ENCODE measurements around the gene CDS2.

Gene CDS2

DNA sequence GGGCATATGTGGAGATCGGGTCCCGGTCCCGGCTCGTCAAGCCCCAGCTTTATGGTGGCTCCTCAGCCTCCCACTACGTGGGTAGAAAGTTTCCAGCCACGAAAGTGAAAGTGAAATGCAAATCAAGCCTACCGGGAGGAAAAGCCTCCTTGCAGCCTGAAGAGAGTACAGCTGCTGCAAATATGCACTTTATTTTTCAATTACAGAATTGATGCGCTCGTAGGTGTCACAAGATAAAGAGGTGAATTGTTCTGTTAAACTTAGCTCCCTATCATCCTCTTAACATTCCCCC is 6.7 kb upstream of the CDS2 start:
- TF ChIP-seq SIN3A (IDR thresholded peaks at IDR 0.05; ENCODE audit: borderline replicate concordance, insufficient read depth, low read length) (no peak), FOXP2 (optimal IDR thresholded peaks at IDR 0.05; ENCODE audit: borderline replicate concordance, extremely low read depth, extremely low read length, insufficient read depth) (no peak), TAF1 (IDR thresholded peaks at IDR 0.05; ENCODE audit: borderline replicate concordance, insufficient read depth, low read length) (peak; percentile 91; the same call in 1 of the 2 replicates), POLR2AphosphoS5 (IDR thresholded peaks at IDR 0.05; ENCODE audit: low read depth, low read length) (peak; percentile 86; the same call in 1 of the 2 replicates)
- TF ChIP-seq, protein P1, sequence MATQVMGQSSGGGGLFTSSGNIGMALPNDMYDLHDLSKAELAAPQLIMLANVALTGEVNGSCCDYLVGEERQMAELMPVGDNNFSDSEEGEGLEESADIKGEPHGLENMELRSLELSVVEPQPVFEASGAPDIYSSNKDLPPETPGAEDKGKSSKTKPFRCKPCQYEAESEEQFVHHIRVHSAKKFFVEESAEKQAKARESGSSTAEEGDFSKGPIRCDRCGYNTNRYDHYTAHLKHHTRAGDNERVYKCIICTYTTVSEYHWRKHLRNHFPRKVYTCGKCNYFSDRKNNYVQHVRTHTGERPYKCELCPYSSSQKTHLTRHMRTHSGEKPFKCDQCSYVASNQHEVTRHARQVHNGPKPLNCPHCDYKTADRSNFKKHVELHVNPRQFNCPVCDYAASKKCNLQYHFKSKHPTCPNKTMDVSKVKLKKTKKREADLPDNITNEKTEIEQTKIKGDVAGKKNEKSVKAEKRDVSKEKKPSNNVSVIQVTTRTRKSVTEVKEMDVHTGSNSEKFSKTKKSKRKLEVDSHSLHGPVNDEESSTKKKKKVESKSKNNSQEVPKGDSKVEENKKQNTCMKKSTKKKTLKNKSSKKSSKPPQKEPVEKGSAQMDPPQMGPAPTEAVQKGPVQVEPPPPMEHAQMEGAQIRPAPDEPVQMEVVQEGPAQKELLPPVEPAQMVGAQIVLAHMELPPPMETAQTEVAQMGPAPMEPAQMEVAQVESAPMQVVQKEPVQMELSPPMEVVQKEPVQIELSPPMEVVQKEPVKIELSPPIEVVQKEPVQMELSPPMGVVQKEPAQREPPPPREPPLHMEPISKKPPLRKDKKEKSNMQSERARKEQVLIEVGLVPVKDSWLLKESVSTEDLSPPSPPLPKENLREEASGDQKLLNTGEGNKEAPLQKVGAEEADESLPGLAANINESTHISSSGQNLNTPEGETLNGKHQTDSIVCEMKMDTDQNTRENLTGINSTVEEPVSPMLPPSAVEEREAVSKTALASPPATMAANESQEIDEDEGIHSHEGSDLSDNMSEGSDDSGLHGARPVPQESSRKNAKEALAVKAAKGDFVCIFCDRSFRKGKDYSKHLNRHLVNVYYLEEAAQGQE (IDR thresholded peaks at IDR 0.05; ENCODE audit: insufficient read depth in 1 of 2, low read depth in 2 of 2, low read length in 2 of 2): peak in 1 of 2 experiments; percentile 7; a peak in 1 of 4 replicates

GRCh38 chr20:5122873-5123260 is 3.9 kb upstream of the CDS2 start:
- TF ChIP-seq FOXP2 (optimal IDR thresholded peaks at IDR 0.05; ENCODE audit: borderline replicate concordance, extremely low read depth, extremely low read length, insufficient read depth): no peak
- TF ChIP-seq POLR2AphosphoS5 (IDR thresholded peaks at IDR 0.05; ENCODE audit: low read depth, low read length): no peak
- TF ChIP-seq, protein P1 (IDR thresholded peaks at IDR 0.05; ENCODE audit: insufficient read depth in 1 of 2, low read depth in 2 of 2, low read length in 2 of 2): no peak
- TF ChIP-seq SIN3A (IDR thresholded peaks at IDR 0.05; ENCODE audit: borderline replicate concordance, insufficient read depth, low read length): no peak
- TF ChIP-seq TAF1 (IDR thresholded peaks at IDR 0.05; ENCODE audit: borderline replicate concordance, insufficient read depth, low read length): no peak

- TF ChIP-seq, protein P1 (IDR thresholded peaks at IDR 0.05; ENCODE audit: insufficient read depth in 1 of 2, low read depth in 2 of 2, low read length in 2 of 2): no peak
- peak; percentile 12 for TF ChIP-seq FOXP2 (optimal IDR thresholded peaks at IDR 0.05; ENCODE audit: borderline replicate concordance, extremely low read depth, extremely low read length, insufficient read depth)
These were observed 523 bp downstream of the CDS2 start for GRCh38 chr20:5127204-5127858.

DNA sequence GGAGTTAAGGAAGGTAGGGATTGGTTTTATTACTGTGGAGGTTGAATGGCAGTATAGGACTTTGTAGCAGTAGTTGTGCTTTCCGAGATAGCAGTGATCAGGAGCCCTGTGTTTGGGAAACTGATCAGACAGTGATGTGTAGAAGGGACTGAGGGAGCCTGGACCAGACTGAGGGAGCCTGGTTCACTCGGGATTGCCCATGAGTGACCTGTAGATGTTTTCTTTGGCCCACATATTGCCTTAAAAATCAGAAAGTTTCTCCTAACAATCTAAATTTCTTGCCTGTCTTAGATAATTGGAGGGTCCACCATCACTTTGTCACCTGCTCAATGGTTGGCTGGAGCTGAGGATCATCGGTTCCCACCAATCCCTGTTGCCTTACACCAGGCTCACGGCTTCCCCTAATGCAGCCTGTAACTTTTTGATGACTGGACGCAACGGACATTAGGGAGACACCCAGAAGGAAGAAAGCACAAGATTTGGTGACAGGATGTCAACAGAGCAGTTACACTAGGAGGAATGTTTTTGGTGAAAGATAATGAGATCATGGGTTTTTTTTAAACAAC is 1.1 kb downstream of the CDS2 start:
- no peak for TF ChIP-seq FOXP2 (optimal IDR thresholded peaks at IDR 0.05; ENCODE audit: borderline replicate concordance, extremely low read depth, extremely low read length, insufficient read depth)
- TF ChIP-seq, protein P1 (IDR thresholded peaks at IDR 0.05; ENCODE audit: insufficient read depth in 1 of 2, low read depth in 2 of 2, low read length in 2 of 2): no peak
- TF ChIP-seq SIN3A (IDR thresholded peaks at IDR 0.05; ENCODE audit: borderline replicate concordance, insufficient read depth, low read length): no peak
- TF ChIP-seq POLR2AphosphoS5 (IDR thresholded peaks at IDR 0.05; ENCODE audit: low read depth, low read length): no peak
- TF ChIP-seq TAF1 (IDR thresholded peaks at IDR 0.05; ENCODE audit: borderline replicate concordance, insufficient read depth, low read length): no peak

All from PFSK-1 (cell line).